ENCODE results near the gene KRT81. TPM values are rescaled to one million over a fixed set of nuclear protein-coding genes. Genes with fewer than 3 reads are reported as not detected.
"Not testable (repeated sequence)": the region's sequence is repeated elsewhere in the genome, so short reads cannot be mapped to it uniquely, and the experiment has no call there.

KRT81 gene
- total RNA-seq, 2 donors from 2014 or later = 1.7 TPM; not detected in 1

DNA sequence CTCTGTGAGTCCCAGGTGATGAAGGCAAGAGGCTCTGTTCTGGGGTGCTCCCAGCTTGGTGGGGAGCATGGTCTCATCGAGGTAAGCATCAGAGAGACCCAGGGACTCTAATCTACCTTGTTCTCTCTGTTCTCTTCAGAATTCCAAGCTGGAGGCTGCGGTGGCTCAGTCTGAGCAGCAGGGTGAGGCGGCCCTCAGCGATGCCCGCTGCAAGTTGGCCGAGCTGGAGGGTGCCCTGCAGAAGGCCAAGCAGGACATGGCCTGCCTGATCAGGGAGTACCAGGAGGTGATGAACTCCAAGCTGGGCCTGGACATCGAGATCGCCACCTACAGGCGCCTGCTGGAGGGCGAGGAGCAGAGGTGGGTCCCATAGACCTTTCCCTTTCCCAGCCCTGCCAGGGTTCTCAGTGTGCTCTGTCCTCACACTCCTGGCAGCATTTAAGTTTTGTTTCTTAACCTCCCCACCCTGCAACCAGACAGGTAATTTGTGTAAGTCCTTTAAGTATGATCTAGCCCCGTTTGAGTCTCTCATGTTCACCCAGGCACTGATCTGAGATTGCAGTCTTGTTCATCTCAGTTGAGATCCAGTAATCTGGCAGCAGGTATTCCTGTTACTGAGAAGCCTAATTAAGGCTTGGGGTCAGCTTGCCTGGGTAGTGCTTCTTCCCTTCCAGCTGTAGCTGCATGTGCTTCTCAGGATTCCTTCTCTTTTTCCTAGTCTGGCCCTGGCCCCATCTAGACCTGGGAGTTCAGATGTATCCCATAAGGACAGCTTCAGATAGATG is 14.8 kb upstream of the KRT81 start:
- Histone ChIP-seq H3K4me3 (no peak overlapping the region), H3K36me3 (no peaks in the 10 kb centered on the region), H3K27me3 (replicated peaks; ENCODE audit: insufficient read depth) (peaks cover 2% of the 10 kb centered on the region), H3K4me1 (replicated peaks) (peaks cover 5% of the 10 kb centered on the region), H3K27ac (no peak overlapping the region), H3K9me3 (no peaks in the 10 kb centered on the region)
- WGBS = 84% methylated on average over 11 of the region's 11 CpGs
- TF ChIP-seq, protein P1, sequence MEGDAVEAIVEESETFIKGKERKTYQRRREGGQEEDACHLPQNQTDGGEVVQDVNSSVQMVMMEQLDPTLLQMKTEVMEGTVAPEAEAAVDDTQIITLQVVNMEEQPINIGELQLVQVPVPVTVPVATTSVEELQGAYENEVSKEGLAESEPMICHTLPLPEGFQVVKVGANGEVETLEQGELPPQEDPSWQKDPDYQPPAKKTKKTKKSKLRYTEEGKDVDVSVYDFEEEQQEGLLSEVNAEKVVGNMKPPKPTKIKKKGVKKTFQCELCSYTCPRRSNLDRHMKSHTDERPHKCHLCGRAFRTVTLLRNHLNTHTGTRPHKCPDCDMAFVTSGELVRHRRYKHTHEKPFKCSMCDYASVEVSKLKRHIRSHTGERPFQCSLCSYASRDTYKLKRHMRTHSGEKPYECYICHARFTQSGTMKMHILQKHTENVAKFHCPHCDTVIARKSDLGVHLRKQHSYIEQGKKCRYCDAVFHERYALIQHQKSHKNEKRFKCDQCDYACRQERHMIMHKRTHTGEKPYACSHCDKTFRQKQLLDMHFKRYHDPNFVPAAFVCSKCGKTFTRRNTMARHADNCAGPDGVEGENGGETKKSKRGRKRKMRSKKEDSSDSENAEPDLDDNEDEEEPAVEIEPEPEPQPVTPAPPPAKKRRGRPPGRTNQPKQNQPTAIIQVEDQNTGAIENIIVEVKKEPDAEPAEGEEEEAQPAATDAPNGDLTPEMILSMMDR (IDR thresholded peaks at IDR 0.05) = peak in 2 of 4 experiments; percentile 24 to 35
- no peak for TF ChIP-seq POLR2AphosphoS5 (IDR thresholded peaks at IDR 0.05)
- intact Hi-C loops (cut with DNase I) = no loop called here
- DNase-seq (ENCODE audit: low spot score) = no peak

DNA sequence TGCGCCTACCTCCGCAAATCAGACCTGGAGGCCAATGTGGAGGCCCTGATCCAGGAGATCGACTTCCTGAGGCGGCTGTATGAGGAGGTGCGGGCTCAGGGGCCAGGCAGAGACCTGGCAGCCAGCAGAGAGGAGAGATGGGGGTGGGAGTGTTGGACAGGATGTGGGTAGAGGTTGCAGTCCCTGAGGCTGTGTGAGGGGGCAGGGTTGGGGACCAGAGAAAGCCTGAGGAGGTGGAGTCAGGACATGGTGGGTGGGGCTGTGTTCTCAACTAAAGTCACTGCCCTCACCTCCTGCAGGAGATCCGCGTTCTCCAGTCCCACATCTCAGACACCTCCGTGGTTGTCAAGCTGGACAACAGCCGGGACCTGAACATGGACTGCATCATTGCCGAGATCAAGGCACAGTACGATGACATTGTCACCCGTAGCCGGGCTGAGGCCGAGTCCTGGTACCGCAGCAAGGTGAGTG is 13.6 kb upstream of the KRT81 start:
- WGBS = 90% methylated on average over 15 of the region's 15 CpGs
- H3K36me3 ChIP-seq; DNase-seq (ENCODE audit: low spot score); H3K27ac ChIP-seq; H3K27me3 ChIP-seq (replicated peaks; ENCODE audit: insufficient read depth); intact Hi-C loops (cut with DNase I); H3K4me1 ChIP-seq (replicated peaks); H3K4me3 ChIP-seq; H3K9me3 ChIP-seq: not testable (repeated sequence)

DNA sequence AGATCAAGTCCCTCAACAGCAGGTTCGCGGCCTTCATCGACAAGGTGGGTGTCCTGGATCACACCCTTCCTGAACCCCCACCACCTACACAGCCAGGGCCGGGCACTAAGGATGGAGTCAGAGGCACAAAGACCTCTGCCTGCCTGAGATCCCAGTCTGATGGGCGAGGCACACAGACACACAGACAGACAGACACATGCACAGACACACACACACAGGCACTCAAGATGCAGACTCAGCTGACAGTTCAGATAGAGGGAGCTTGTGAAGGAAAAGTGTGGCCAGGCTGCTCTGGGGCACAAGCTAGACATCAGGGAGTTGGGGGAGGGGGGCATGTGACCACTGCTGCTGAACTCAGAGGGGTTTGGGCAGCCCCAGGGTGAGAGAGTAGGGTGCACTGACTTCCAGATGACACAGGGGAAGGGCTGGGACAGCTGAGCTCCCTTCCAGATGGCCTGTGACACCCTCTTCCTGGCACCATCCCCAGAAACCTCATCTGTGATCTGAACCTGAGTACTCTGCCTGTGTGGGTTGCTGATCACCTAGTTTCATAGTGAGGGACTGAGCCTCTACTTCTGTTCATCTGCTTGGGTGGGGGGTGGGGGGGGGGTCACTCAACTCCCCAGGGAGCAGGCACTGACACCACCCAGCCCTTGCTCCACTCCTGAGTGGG is 11.0 kb upstream of the KRT81 start:
- DNase-seq (ENCODE audit: low spot score); H3K27ac ChIP-seq; H3K27me3 ChIP-seq (replicated peaks; ENCODE audit: insufficient read depth); H3K4me3 ChIP-seq; H3K9me3 ChIP-seq; H3K36me3 ChIP-seq; H3K4me1 ChIP-seq (replicated peaks); intact Hi-C loops (cut with DNase I): not testable (repeated sequence)
- WGBS = no CpG with 5 or more reads among the region's 5 CpGs

DNA sequence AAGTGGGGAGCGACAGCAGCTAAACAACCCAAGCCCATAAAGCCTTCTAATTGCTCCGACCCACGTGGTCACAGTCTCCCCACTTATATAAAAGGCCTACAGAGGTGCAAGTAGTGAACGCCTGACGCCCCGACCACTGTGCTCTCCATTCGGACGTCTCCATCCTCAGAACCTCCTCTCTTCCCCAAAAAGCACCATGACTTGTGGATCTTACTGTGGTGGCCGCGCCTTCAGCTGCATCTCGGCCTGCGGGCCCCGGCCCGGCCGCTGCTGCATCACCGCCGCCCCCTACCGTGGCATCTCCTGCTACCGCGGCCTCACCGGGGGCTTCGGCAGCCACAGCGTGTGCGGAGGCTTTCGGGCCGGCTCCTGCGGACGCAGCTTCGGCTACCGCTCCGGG is 10.4 kb upstream of the KRT81 start:
- intact Hi-C loops (cut with DNase I); H3K27me3 ChIP-seq (replicated peaks; ENCODE audit: insufficient read depth); H3K27ac ChIP-seq; H3K4me3 ChIP-seq; H3K36me3 ChIP-seq; H3K9me3 ChIP-seq; H3K4me1 ChIP-seq (replicated peaks); DNase-seq (ENCODE audit: low spot score): not testable (repeated sequence)
- 75% methylated on average over 11 of the region's 31 CpGs for WGBS

DNA sequence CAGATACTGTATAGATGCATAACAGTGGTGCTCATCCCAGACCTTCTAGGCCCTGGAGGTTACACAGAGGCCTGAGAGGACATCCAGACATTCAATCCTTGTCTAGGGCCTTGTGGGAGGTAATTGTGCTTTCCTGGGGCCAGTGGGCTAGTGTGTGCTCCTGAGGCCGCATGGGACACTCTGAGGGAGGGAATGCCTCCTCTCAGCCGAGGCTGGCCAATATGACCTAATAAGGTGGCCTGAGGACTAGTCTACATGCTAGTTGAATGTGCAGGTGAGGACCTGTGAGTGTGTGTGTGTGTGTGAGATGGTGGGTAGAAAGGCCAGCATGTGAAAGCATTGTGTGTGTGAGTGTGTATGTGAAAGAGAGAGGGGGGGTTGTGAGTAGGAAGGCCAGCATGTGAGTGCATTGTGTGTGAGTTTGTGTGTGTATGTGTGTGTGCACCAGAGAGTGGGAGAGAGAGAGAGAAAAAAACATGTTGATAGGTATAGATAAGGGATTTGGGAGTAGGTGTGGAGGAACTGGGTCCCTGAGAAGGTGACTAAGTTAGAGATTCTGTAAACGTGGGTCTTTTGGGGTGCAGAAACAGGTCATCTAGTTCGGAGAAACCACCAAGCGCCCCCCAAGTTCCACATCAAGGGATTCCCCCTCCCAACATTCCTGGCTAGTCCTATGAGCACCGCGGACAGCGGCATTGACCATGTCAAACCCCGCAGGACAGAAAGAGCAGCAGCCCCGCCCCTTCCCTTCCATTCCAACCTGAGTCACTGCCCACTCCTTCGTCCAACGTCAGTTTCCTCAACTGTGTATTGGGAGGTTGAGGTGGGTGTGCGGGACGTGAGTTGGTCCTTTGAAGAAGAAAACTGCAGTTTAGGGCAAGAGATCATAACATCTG is 9.7 kb upstream of the KRT81 start:
- H3K4me3 ChIP-seq = no peak overlapping the region
- 67% methylated on average over 14 of the region's 14 CpGs for WGBS
- DNase-seq (ENCODE audit: low spot score) = no peak
- no peaks in the 10 kb centered on the region for H3K36me3 ChIP-seq
- no peaks in the 10 kb centered on the region for H3K4me1 ChIP-seq (replicated peaks)
- no peaks in the 10 kb centered on the region for H3K27me3 ChIP-seq (replicated peaks; ENCODE audit: insufficient read depth)
- TF ChIP-seq, protein P1 (IDR thresholded peaks at IDR 0.05) = no peak
- TF ChIP-seq POLR2AphosphoS5 (IDR thresholded peaks at IDR 0.05) (no peak), POLR2A (IDR thresholded peaks at IDR 0.05) (no peak)
- intact Hi-C loops (cut with DNase I) = no loop called here
- H3K9me3 ChIP-seq = no peaks in the 10 kb centered on the region
- H3K27ac ChIP-seq = no peak overlapping the region

DNA sequence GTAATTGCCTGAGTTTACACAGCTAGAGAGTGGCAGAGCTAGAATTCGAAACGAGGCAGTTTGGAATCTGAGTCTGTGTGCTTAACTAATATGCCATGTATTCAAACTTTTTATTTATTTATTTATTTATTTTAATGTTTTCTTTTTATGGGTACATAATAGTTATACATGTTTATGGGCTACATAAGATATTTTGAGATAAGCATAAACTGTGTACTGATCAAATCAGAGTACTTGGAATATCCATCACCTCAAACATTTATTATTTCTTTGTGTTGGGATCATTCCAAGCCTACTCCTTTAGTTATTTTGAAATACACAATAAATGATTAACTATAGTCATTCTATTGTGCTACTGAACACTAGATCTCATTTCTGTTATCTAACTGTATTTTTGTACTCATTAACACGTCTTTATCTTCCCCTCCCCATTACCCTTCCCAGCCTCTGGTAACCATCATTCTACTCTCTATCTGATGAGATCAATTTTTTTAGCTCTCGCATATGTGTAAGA is 7.4 kb upstream of the KRT81 start:
- H3K27me3 ChIP-seq (replicated peaks; ENCODE audit: insufficient read depth) = peaks cover 2% of the 10 kb centered on the region
- DNase-seq (ENCODE audit: low spot score) = no peak
- no peaks in the 10 kb centered on the region for H3K36me3 ChIP-seq
- no peak overlapping the region for H3K27ac ChIP-seq
- H3K4me3 ChIP-seq = no peak overlapping the region
- TF ChIP-seq POLR2A (IDR thresholded peaks at IDR 0.05) (no peak), POLR2AphosphoS5 (IDR thresholded peaks at IDR 0.05) (peak; percentile 17)
- TF ChIP-seq, protein P1 (IDR thresholded peaks at IDR 0.05) = no peak
- H3K4me1 ChIP-seq (replicated peaks) = no peaks in the 10 kb centered on the region
- WGBS = 35% methylated on average over 4 of the region's 4 CpGs
- intact Hi-C loops (cut with DNase I) = no loop called here
- H3K9me3 ChIP-seq = no peaks in the 10 kb centered on the region

All from prostate gland (tissue), 2 donors.